ENCODE results near the gene FBXO42.

The FBXO42 gene

GRCh38 chr1:16199700-16200099 lies 152.6 kb downstream of the FBXO42 start:
- DNase-seq, result no peak

GRCh38 chr1:16199157-16199501 lies 153.2 kb downstream of the FBXO42 start:
- DNase-seq, result no peak

- DNase-seq, result no peak
Measured at GRCh38 chr1:16198444-16199156, 153.7 kb downstream of the FBXO42 start.

- DNase-seq, result no peak
Measured at GRCh38 chr1:16196874-16197273, 155.4 kb downstream of the FBXO42 start.

Measured in T-helper 2 cell (primary cell).